Liver (tissue), 9 donors: ENCODE data around the gene VGLL4. TPM values are rescaled to one million over a fixed set of nuclear protein-coding genes. Genes with fewer than 3 reads are reported as not detected.

Experiments used
- DNase-seq: peaks from one replicate; pipeline ENCODE4 v3.0.0-alpha.2; 2017; ENCODE audit warnings: low spot score
- H3K27ac ChIP-seq, 2 donors: one replicate each; pipeline ENCODE4 v1.7.0; 2013; ENCODE audit warnings: inconsistent platforms in 2 of 2, low read length in 2 of 2, control low read depth in 1 of 2, low read depth in 1 of 2, mild to moderate bottlenecking in 1 of 2
- H3K27me3 ChIP-seq, 4 donors: one replicate each; pipeline versions ENCODE4 v1.6.1 to v1.7.0; 2013; ENCODE audit warnings: low read length in 3 of 4, inconsistent platforms in 1 of 4, mild to moderate bottlenecking in 1 of 4, moderate library complexity in 1 of 4; ENCODE audit not compliant: control insufficient read depth in 4 of 4, insufficient read depth in 4 of 4
- H3K36me3 ChIP-seq, 4 donors: one replicate each; pipeline versions ENCODE4 v1.6.1 to v1.7.0; 2013; ENCODE audit warnings: low read length in 3 of 4, mild to moderate bottlenecking in 3 of 4, low read depth in 1 of 4, moderate library complexity in 1 of 4; ENCODE audit not compliant: control insufficient read depth in 4 of 4, insufficient read depth in 3 of 4
- H3K4me1 ChIP-seq, 4 donors: one replicate each; pipeline versions ENCODE4 v1.6.1 to v1.7.0; 2013; ENCODE audit warnings: low read length in 3 of 4, mild to moderate bottlenecking in 3 of 4, moderate library complexity in 1 of 4; ENCODE audit not compliant: control insufficient read depth in 4 of 4, insufficient read depth in 4 of 4
- H3K4me3 ChIP-seq, 3 donors: one replicate each; pipeline versions ENCODE4 v1.6.1 to v1.7.0; 2013; ENCODE audit warnings: low read length in 3 of 3, control low read depth in 1 of 3, low read depth in 1 of 3, mild to moderate bottlenecking in 1 of 3
- H3K9ac ChIP-seq, 2 donors: one replicate each; pipeline ENCODE4 v1.7.0; 2013; ENCODE audit warnings: low read length in 2 of 2, mild to moderate bottlenecking in 2 of 2, moderate library complexity in 2 of 2, control low read depth in 1 of 2, low read depth in 1 of 2
- H3K9me3 ChIP-seq, 4 donors: one replicate each; pipeline versions ENCODE4 v1.6.1 to v1.7.0; 2013; ENCODE audit warnings: low read length in 3 of 4; ENCODE audit not compliant: control insufficient read depth in 4 of 4
- ATF3 ChIP-seq: IDR thresholded peaks from 2 replicates; pipeline ENCODE4 v1.6.1; 2016; ENCODE audit warnings: antibody characterized with exemption
- CTCF ChIP-seq: fragments of 150-350 bp; IDR thresholded peaks from 2 replicates; pipeline ENCODE4 v1.5.1; 2017; ENCODE audit warnings: improper control_type of control experiment, low read depth, low read length; ENCODE audit not compliant: missing input control
- EGR1 ChIP-seq, 2 donors: IDR thresholded peaks; 2 replicates each; pipeline ENCODE4 v1.6.1; 2016 to 2018; ENCODE audit warnings: antibody characterized with exemption in 2 of 2, low read depth in 2 of 2
- FOXA1 ChIP-seq: IDR thresholded peaks from 2 replicates; pipeline ENCODE4 v1.6.1; 2016; ENCODE audit warnings: antibody characterized with exemption
- GABPA ChIP-seq, 2 donors: IDR thresholded peaks in 1 of 2; conservative IDR thresholded peaks in 1 of 2; 2 replicates each; pipeline ENCODE4 v1.6.1; 2016; ENCODE audit warnings: antibody characterized with exemption in 2 of 2, mild to moderate bottlenecking in 1 of 2, moderate library complexity in 1 of 2
- HNF4A ChIP-seq, 2 donors: conservative IDR thresholded peaks; 2 replicates each; pipeline ENCODE4 v1.6.1; 2016; ENCODE audit warnings: antibody characterized with exemption in 2 of 2, mild to moderate bottlenecking in 2 of 2
- HNF4G ChIP-seq: IDR thresholded peaks from 2 replicates; pipeline ENCODE4 v1.6.1; 2016; ENCODE audit warnings: antibody characterized with exemption
- JUND ChIP-seq, 2 donors: IDR thresholded peaks; 2 replicates each; pipeline ENCODE4 v1.6.1; 2016; ENCODE audit warnings: antibody characterized with exemption in 2 of 2
- MAX ChIP-seq: IDR thresholded peaks from 2 replicates; pipeline ENCODE4 v1.6.1; 2016; ENCODE audit warnings: antibody characterized with exemption
- NR2F2 ChIP-seq: IDR thresholded peaks from 2 replicates; pipeline ENCODE4 v1.6.1; 2016; ENCODE audit warnings: antibody characterized with exemption
- RAD21 ChIP-seq, 2 donors: IDR thresholded peaks; 2 replicates each; pipeline ENCODE4 v1.6.1; 2016; ENCODE audit warnings: antibody characterized with exemption in 2 of 2, mild to moderate bottlenecking in 2 of 2
- REST ChIP-seq: IDR thresholded peaks from 2 replicates; pipeline ENCODE4 v1.6.1; 2016; ENCODE audit warnings: antibody characterized with exemption, mild to moderate bottlenecking
- RXRA ChIP-seq, 2 donors: IDR thresholded peaks; 2 replicates each; pipeline ENCODE4 v1.6.1; 2017 to 2018; ENCODE audit warnings: antibody characterized with exemption in 2 of 2, mild to moderate bottlenecking in 1 of 2
- SP1 ChIP-seq: IDR thresholded peaks from 2 replicates; pipeline ENCODE4 v1.6.1; 2018; ENCODE audit warnings: antibody characterized with exemption, mild to moderate bottlenecking
- TAF1 ChIP-seq: conservative IDR thresholded peaks from 2 replicates; pipeline ENCODE4 v1.6.1; 2016; ENCODE audit warnings: antibody characterized with exemption, mild to moderate bottlenecking
- YY1 ChIP-seq: IDR thresholded peaks from 2 replicates; pipeline ENCODE4 v1.6.1; 2016; ENCODE audit warnings: antibody characterized with exemption, mild to moderate bottlenecking
- WGBS: extraction: QIAGEN DNeasy Blood & Tissue Kit; methylation state at CpG from one replicate; pipeline ENCODE4 v1.1.7; 2013; 5-methylcytosine and 5-hydroxymethylcytosine counted together
- polyA plus RNA-seq, 2 donors: library from polyadenylated mRNA; stranded (reverse) in 1 of 2; unstranded in 1 of 2; fragments of 200-250 nt in 1 of 2; fragments of >200 nt in 1 of 2; fragmentation: Nextera tagmentation in 1 of 2; extraction: Ambion mirVana in 1 of 2; gene quantifications; one replicate each; pipeline versions ENCODE4 v1.2.1 to v1.2.3, GENCODE V29; 2013 to 2015
- total RNA-seq, 2 donors: library from RNA; depleted of rRNA; stranded (reverse); fragments of >200 nt; gene quantifications; one replicate each; pipeline ENCODE4 v1.2.3, GENCODE V29; 2014
- donor health status: healthy.
- donor health status: healthy.
- donor health status: healthy.
- donor health status: healthy.
- donor health status: healthy.

VGLL4 gene
- total and polyA plus RNA-seq, 4 donors: 7.2 to 27.9 (median 13.0) TPM

- DNase-seq: no peak
- peaks cover 0 to 2% (median 0%) of the 10 kb centered on the region in 4 donors for H3K4me1 ChIP-seq
- no peak overlapping the region for H3K9ac ChIP-seq
- no peak for TF ChIP-seq HNF4G
- TF ChIP-seq NR2F2: no peak
- TF ChIP-seq EGR1 (IDR thresholded peaks at IDR 0.05; ENCODE audit: low read depth in 2 of 2): no peak
- TF ChIP-seq SP1: no peak
- TF ChIP-seq FOXA1: no peak
- no peak for TF ChIP-seq REST
- TF ChIP-seq YY1: no peak
- no peak for TF ChIP-seq HNF4A (conservative IDR thresholded peaks at IDR 0.05)
- no peak for TF ChIP-seq RXRA (IDR thresholded peaks at IDR 0.05)
- no peak for TF ChIP-seq RAD21 (IDR thresholded peaks at IDR 0.05)
- no peak for TF ChIP-seq CTCF
- TF ChIP-seq MAX: no peak
- 87% methylated on average over 11 of the region's 11 CpGs for WGBS
- H3K27me3 ChIP-seq: no peaks in the 10 kb centered on the region
- peaks cover 0 to 6% (median 0%) of the 10 kb centered on the region in 4 donors for H3K36me3 ChIP-seq
- H3K9me3 ChIP-seq: no peaks in the 10 kb centered on the region
- no peak overlapping the region for H3K4me3 ChIP-seq
- H3K27ac ChIP-seq: no peak overlapping the region
Observed at GRCh38 chr3:11589706-11590105, 54.0 kb downstream of the VGLL4 start.

- no peaks in the 10 kb centered on the region for H3K9me3 ChIP-seq
Observed at GRCh38 chr3:11588755-11589154, 55.0 kb downstream of the VGLL4 start.

More at GRCh38 chr3:11588755-11589154, 55.0 kb downstream of the VGLL4 start:
- TF ChIP-seq SP1 (no peak), ATF3 (no peak), REST (no peak), CTCF (no peak), TAF1 (no peak), HNF4A (conservative IDR thresholded peaks at IDR 0.05) (no peak), YY1 (no peak), FOXA1 (no peak), GABPA (IDR thresholded peaks at IDR 0.05 in 1 of 2, conservative IDR thresholded peaks at IDR 0.05 in 1 of 2) (no peak), MAX (no peak), RAD21 (IDR thresholded peaks at IDR 0.05) (no peak), RXRA (IDR thresholded peaks at IDR 0.05) (no peak), JUND (IDR thresholded peaks at IDR 0.05) (no peak)
- Histone ChIP-seq H3K27me3 (no peaks in the 10 kb centered on the region), H3K4me1 (peaks cover 0 to 2% (median 0%) of the 10 kb centered on the region in 4 donors), H3K27ac (no peak overlapping the region), H3K36me3 (peaks cover 0 to 6% (median 0%) of the 10 kb centered on the region in 4 donors), H3K4me3 (no peak overlapping the region), H3K9ac (no peak overlapping the region)
- WGBS: 74% methylated on average over 3 of the region's 3 CpGs
- no peak for DNase-seq
